OCI-LY3 (cell line): ENCODE results near the gene LRGUK.

ENCODE experiments used
- H2AFZ ChIP-seq: fragments of 200-600, 300-600 bp; shearing (Covaris generic); 2 replicates; pipeline ENCODE4 v1.6.0; 2014; ENCODE audit warnings: antibody characterized with exemption, low read depth, low read length
- H3K27ac ChIP-seq: fragments of 200-600, 300-600 bp; sonication (generic); 2 replicates; pipeline ENCODE4 v1.5.1; 2014; ENCODE audit warnings: mild to moderate bottlenecking, low read length, moderate library complexity, mixed read lengths
- H3K27me3 ChIP-seq: fragments of 200-600, 300-600 bp; sonication (generic); 2 replicates; pipeline ENCODE4 v1.6.1; 2014; ENCODE audit warnings: low read depth, low read length, mixed read lengths
- H3K36me3 ChIP-seq: fragments of 200-600, 300-600 bp; sonication (generic); replicated peaks from 2 replicates; pipeline ENCODE3; 2014; ENCODE audit warnings: low read depth, low read length, mixed read lengths
- H3K4me1 ChIP-seq: fragments of 300-600, 200-600 bp; sonication (generic); 2 replicates; pipeline ENCODE4 v1.6.1; 2014; ENCODE audit warnings: low read length, mixed read lengths
- H3K4me2 ChIP-seq: fragments of 200-600, 300-600 bp; sonication (generic); 2 replicates; pipeline ENCODE4 v1.6.1; 2014; ENCODE audit warnings: low read length, mixed read lengths
- H3K4me3 ChIP-seq: fragments of 300-600, 200-600 bp; sonication (generic); 2 replicates; pipeline ENCODE4 v1.5.1; 2014; ENCODE audit warnings: antibody characterized with exemption, mild to moderate bottlenecking, low read length, moderate library complexity
- H3K79me2 ChIP-seq: fragments of 300-600, 200-600 bp; shearing (Covaris generic); 2 replicates; pipeline ENCODE4 v1.6.1; 2014; ENCODE audit warnings: mild to moderate bottlenecking, low read length, mixed read lengths
- H3K9ac ChIP-seq: fragments of 300-600, 200-600 bp; shearing (Covaris generic); 2 replicates; pipeline ENCODE4 v1.6.0; 2014; ENCODE audit warnings: mild to moderate bottlenecking, low read length, moderate library complexity
- H3K9me3 ChIP-seq: fragments of 200-600, 300-600 bp; shearing (Covaris generic); 2 replicates; pipeline ENCODE4 v1.6.1; 2014; ENCODE audit warnings: low read length, mixed read lengths; ENCODE audit not compliant: insufficient read depth
- H4K20me1 ChIP-seq: fragments of 200-600, 300-600 bp; sonication (generic); 2 replicates; pipeline ENCODE4 v1.6.1; 2016; ENCODE audit warnings: low read length, mixed read lengths; ENCODE audit not compliant: insufficient read depth
- EZH2phosphoT487 ChIP-seq: fragments of 200-600 bp; shearing (Covaris generic); IDR thresholded peaks from 2 replicates; pipeline ENCODE4 v1.6.1; 2018; ENCODE audit warnings: antibody characterized with exemption, mixed run types, low read depth
- TF ChIP-seq, protein P1 (sequence below): fragments of 200-600, 300-600 bp; sonication (generic); IDR thresholded peaks from 2 replicates; pipeline ENCODE4 v1.5.1; 2014; ENCODE audit warnings: antibody characterized with exemption, low read length, low read depth

Gene LRGUK

DNA sequence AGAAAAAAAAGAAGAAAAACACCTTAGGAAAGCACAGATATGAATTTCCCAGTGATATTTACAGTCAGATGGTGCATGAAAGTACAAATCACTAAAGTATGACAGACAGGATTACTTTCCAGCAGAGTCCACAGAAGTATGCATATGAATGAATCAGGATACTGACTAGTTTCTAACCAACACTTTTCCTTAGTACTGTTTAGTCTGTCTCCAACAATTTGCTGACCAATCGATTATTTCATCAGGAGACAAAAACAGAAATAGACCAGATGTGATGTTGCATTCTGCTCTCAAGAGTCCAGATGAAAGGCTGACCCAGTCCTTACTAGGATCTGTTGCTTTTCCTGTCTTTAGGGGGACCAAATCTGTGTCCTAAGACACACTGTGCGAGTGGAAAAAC lies 175.0 kb downstream of the LRGUK start:
- no peak overlapping the region for H2AFZ ChIP-seq
- H3K36me3 ChIP-seq, result peaks cover 48% of the 10 kb centered on the region
- H3K4me2 ChIP-seq, result no peak overlapping the region
- H3K27me3 ChIP-seq, result no peaks in the 10 kb centered on the region
- no peaks in the 10 kb centered on the region for H3K9me3 ChIP-seq
- peaks cover 12% of the 10 kb centered on the region for H3K4me1 ChIP-seq
- no peaks in the 10 kb centered on the region for H4K20me1 ChIP-seq
- TF ChIP-seq, protein P1, sequence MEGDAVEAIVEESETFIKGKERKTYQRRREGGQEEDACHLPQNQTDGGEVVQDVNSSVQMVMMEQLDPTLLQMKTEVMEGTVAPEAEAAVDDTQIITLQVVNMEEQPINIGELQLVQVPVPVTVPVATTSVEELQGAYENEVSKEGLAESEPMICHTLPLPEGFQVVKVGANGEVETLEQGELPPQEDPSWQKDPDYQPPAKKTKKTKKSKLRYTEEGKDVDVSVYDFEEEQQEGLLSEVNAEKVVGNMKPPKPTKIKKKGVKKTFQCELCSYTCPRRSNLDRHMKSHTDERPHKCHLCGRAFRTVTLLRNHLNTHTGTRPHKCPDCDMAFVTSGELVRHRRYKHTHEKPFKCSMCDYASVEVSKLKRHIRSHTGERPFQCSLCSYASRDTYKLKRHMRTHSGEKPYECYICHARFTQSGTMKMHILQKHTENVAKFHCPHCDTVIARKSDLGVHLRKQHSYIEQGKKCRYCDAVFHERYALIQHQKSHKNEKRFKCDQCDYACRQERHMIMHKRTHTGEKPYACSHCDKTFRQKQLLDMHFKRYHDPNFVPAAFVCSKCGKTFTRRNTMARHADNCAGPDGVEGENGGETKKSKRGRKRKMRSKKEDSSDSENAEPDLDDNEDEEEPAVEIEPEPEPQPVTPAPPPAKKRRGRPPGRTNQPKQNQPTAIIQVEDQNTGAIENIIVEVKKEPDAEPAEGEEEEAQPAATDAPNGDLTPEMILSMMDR, result no peak
- TF ChIP-seq EZH2phosphoT487, result no peak
- H3K9ac ChIP-seq, result no peak overlapping the region
- H3K27ac ChIP-seq, result no peak overlapping the region
- no peak overlapping the region for H3K4me3 ChIP-seq
- H3K79me2 ChIP-seq, result no peaks in the 10 kb centered on the region

DNA sequence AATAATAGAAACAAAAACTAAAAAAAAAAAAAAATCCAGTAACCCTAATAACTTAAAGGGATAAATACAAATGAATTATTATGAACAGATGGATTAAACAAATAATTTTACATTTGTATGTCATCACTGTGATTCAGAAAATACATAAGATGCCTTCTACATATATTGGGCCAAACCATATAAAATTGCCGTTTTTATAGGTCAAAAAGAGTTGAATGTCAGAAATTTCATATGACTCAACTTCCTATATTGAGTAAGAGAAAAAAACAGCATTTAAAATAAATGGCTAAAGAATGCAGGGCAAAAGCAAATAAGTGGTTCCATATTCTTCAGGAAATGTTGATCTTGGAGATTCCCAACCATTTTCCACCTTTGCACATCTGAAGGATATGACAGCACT lies 180.2 kb downstream of the LRGUK start:
- H3K4me3 ChIP-seq, result no peak overlapping the region
- no peak overlapping the region for H3K9ac ChIP-seq
- no peaks in the 10 kb centered on the region for H3K27me3 ChIP-seq
- H2AFZ ChIP-seq, result no peak overlapping the region
- TF ChIP-seq EZH2phosphoT487, result no peak
- TF ChIP-seq, protein P1, result no peak
- no peaks in the 10 kb centered on the region for H3K9me3 ChIP-seq
- peaks cover 31% of the 10 kb centered on the region for H3K36me3 ChIP-seq
- H3K79me2 ChIP-seq, result no peaks in the 10 kb centered on the region
- H3K4me2 ChIP-seq, result no peak overlapping the region
- H4K20me1 ChIP-seq, result no peaks in the 10 kb centered on the region
- no peaks in the 10 kb centered on the region for H3K4me1 ChIP-seq
- H3K27ac ChIP-seq, result no peak overlapping the region

DNA sequence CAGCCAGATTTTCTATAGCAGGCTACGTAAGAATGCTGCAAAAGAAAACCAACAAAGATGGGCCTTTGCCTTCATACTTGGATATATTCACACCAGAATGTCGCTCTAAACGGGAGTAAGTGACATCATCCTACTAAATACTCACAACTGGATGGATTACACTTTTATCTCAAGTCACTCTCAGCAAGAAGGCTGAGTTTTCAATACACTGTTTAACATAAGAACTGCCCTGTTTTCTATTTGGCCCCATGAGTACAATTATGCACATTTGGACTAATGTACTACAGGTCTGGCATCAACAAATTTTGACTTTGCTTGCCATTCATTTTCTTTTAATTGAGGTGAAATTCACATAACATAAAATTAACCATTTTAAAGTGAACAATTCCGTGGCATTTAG lies 181.4 kb downstream of the LRGUK start:
- H3K4me1 ChIP-seq, result no peaks in the 10 kb centered on the region
- H2AFZ ChIP-seq, result no peak overlapping the region
- peaks cover 28% of the 10 kb centered on the region for H3K36me3 ChIP-seq
- H3K4me2 ChIP-seq, result no peak overlapping the region
- H3K27me3 ChIP-seq, result no peaks in the 10 kb centered on the region
- H3K9ac ChIP-seq, result no peak overlapping the region
- H3K4me3 ChIP-seq, result no peak overlapping the region
- no peaks in the 10 kb centered on the region for H3K9me3 ChIP-seq
- 0 out of 2 replicates have a peak, but pooled peaks cover 2% of the 10 kb centered on the region for H3K79me2 ChIP-seq
- no peak overlapping the region for H3K27ac ChIP-seq
- TF ChIP-seq, protein P1, result no peak
- no peaks in the 10 kb centered on the region for H4K20me1 ChIP-seq

DNA sequence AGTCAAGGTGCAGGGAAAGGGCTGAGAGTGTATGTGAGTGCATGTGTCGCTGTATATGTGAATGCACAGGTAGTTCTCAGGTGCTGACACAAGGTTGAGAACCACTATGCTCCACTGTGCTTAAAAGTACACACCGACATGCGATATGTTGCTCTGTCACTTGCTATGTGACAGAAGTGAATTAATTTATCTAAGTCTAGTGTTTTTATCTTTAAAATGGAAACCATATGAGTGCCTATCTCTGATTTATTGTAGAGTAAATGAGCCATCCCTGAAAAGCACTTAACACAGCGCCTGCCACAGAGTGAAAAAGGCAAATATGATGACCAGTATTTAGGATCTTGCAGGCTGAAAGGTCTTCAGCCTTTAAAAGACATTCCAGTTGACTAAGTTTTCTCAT lies 184.7 kb downstream of the LRGUK start:
- Histone ChIP-seq H3K9ac (no peak overlapping the region), H3K4me3 (no peak overlapping the region), H3K27ac (no peak overlapping the region), H3K27me3 (no peaks in the 10 kb centered on the region), H3K4me1 (peaks cover 5% of the 10 kb centered on the region), H3K79me2 (peaks cover 22% of the 10 kb centered on the region), H3K9me3 (no peaks in the 10 kb centered on the region), H3K4me2 (no peak overlapping the region), H4K20me1 (no peaks in the 10 kb centered on the region), H2AFZ (no peak overlapping the region), H3K36me3 (peaks cover 14% of the 10 kb centered on the region)
- TF ChIP-seq EZH2phosphoT487, result no peak
- TF ChIP-seq, protein P1, result no peak
